Inferior parietal cortex (tissue), 1 donor: ENCODE data around the gene SGSM2.

ENCODE experiments used
- DNase-seq: peaks from one replicate; pipeline ENCODE4 v3.0.0-alpha.2; 2016; ENCODE audit errors: extremely low spot score

The SGSM2 gene

DNA sequence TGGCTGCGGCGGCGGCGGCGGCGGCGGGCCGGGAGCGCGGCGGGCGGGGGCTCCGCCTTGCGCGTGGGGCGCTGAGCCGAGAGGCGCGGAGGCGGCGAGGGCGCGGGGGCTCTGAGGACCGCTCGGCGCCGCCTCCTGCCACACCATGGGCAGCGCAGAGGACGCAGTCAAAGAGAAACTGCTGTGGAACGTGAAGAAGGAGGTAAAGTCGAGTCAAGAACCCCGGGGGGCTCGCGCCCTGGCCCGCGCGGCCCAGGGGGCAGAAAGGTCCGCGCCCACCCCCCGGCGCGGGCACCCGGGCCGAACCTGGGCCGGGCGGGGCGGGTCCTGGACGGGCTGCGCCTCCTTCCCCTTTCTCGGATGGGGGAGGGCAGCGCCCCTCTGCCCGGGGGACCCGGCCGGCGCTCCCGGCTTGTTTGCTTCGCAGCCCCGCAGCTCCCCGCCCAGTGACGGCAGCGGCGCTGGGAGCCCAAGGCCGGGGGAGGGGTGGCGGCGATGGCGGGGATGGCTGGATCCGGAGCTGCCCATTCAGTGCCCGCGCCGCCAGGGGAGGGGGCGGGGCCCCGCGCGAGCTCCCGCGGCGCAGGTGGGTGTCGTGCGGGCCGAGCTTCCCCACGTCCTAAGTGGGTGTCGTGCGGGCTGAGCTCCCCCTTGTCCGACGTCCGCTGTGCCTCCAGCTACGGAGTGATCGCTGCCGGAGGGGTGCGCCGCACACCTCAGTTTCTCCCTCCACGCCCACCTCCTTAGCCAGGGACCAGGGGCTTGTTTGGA, 428 bp downstream of the SGSM2 start:
- no peak for DNase-seq

GRCh38 chr17:2338315-2338657, 985 bp downstream of the SGSM2 start:
- DNase-seq: no peak

- DNase-seq: no peak
These were observed 6.1 kb downstream of the SGSM2 start for GRCh38 chr17:2343421-2343820.

GRCh38 chr17:2344528-2344927, 7.2 kb downstream of the SGSM2 start:
- no peak for DNase-seq

GRCh38 chr17:2346475-2346874, 9.2 kb downstream of the SGSM2 start:
- DNase-seq: no peak

- no peak for DNase-seq
These were observed 10.7 kb downstream of the SGSM2 start for GRCh38 chr17:2347805-2348685.

DNA sequence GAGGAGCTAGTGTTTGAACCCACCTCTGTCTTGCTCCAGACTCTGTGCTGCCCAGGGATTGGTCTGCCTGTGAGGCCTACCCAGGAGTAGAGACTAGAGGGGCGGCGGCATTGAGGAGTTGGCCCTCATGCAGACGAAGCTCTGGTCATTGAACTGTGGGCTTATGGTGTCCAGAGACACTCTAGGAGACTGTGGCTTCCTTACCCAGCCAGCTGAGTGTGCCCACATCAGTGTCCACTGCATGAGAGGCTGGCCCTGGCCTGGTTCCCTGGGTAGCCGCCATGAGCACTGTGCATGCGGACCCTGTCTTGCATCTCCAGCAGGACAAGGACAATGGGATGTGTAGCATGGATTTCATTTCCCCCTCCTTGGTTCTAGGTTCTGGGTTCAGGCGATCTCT, 14.0 kb downstream of the SGSM2 start:
- DNase-seq: no peak

GRCh38 chr17:2354311-2354710, 17.0 kb downstream of the SGSM2 start:
- DNase-seq: no peak

- DNase-seq: no peak
These were observed 19.9 kb downstream of the SGSM2 start for GRCh38 chr17:2357237-2357636.

- DNase-seq: no peak
These were observed 20.7 kb downstream of the SGSM2 start for GRCh38 chr17:2357931-2358434.

GRCh38 chr17:2361010-2361760, 23.9 kb downstream of the SGSM2 start:
- DNase-seq: no peak

- DNase-seq: no peak
These were observed 24.7 kb downstream of the SGSM2 start for GRCh38 chr17:2362016-2362415.

GRCh38 chr17:2362416-2362815, 25.1 kb downstream of the SGSM2 start:
- DNase-seq: no peak

GRCh38 chr17:2362881-2363280, 25.6 kb downstream of the SGSM2 start:
- DNase-seq: no peak

DNA sequence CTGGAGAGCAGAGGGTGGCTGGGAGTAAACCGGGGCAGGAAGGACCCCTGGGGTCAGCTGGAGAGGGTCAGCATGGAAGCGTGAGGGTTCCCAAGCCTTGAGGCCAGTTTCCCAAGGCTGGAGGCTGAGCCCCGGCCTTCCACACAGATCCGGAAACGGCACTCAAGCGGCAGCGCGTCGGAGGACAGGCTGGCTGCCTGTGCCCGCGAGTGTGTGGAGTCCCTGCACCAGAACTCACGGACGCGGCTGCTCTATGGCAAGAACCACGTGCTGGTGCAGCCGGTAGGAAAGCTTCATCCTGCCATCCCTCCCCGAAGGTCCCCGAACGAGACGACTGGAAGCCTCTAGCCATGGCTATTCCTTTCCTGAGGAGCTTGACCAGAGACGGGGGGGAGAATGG, 26.0 kb downstream of the SGSM2 start:
- no peak for DNase-seq

DNA sequence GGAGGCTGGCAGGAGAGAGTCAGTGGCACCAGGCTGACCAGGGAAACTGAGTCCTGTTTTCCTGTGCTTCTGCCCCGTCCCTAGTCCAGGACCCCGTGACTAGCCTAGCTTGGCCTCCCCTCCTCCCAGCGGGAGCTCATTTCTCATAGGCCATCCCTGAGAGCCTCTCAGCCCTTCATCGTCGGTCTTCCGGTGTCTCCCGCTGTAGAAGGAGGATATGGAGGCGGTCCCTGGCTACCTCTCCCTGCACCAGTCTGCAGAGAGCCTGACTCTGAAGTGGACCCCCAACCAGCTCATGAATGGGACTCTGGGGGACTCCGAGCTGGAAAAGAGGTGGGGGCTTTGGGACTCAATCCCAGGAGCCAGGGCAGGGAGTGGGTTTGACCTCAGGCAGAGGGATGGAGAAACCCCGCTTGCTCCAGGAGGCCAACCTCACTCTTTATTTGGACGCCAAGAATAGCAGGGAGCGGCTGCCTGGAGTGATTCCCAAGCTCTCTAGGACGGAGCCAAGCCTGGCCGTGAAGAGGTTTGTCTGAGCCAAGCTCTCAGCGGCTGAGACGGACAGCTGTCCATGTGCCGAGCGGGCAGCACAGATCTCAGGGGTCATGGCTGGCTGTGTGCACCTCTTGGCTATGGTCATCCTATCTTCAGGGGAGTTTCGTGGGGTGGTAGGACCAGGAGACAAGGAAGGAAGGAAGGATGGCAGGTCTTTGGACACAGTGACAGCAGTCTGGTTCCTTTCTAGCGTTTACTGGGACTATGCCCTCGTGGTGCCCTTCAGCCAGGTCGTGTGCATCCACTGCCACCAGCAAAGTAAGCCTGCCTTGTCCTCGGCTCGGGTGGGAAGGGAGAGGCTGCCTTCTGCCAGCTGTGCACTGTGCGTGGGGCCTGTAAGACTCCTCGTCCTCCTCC, 26.8 kb downstream of the SGSM2 start:
- no peak for DNase-seq

GRCh38 chr17:2364763-2365116, 27.4 kb downstream of the SGSM2 start:
- DNase-seq: no peak

GRCh38 chr17:2365132-2365531, 27.8 kb downstream of the SGSM2 start:
- DNase-seq: no peak

GRCh38 chr17:2366747-2367494, 29.6 kb downstream of the SGSM2 start:
- no peak for DNase-seq

DNA sequence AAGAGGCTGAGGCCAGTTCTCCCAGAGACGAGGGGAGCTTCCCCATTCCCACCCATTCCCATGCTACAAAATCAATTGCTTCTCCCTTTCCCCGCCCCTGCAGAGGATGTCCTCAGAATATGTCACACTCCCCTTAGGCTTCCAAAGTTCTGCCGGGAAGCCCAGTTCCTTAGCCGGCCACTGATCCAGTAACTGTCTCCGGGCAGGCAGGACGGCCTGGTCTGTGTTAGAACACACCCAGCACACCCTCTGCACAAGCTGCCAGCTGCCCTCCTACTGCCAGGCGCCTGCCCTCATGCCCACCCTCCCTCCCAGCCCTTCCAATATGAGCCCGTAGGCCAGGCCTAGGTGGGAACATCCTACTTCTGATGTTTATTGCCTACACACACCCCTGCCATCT, 31.1 kb downstream of the SGSM2 start:
- DNase-seq: no peak

GRCh38 chr17:2369039-2369438, 31.7 kb downstream of the SGSM2 start:
- DNase-seq: no peak
